ENCODE results near the gene SFTA2.

DNA sequence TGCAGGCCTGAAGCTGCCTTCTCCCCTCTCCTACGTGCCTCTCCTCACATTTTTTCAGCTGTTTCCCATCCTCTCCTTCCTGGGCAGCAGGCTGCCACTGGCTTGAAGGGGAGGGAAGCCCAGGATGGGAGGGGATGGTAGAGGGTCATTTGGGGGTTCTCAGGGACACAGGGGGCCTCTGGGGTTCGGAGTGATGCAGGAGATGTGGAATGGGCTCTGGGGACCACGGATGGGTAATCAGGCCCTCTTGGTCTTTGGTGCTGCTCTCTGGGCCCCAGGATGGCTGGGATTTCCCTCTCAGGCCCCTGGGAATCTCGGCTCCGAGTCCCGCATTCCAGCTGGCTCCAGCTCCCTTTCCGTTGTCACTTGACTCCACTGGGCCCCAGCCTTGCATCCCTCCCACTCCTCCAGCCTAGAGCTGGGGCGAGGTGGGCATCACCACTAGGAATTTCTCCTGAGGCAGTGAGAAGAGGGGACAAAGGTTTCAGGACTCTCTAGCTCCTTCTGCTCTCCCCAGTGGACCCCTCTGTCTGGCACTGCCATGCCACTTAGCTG lies 49.7 kb downstream of the SFTA2 start:
- TF ChIP-seq, protein P1, sequence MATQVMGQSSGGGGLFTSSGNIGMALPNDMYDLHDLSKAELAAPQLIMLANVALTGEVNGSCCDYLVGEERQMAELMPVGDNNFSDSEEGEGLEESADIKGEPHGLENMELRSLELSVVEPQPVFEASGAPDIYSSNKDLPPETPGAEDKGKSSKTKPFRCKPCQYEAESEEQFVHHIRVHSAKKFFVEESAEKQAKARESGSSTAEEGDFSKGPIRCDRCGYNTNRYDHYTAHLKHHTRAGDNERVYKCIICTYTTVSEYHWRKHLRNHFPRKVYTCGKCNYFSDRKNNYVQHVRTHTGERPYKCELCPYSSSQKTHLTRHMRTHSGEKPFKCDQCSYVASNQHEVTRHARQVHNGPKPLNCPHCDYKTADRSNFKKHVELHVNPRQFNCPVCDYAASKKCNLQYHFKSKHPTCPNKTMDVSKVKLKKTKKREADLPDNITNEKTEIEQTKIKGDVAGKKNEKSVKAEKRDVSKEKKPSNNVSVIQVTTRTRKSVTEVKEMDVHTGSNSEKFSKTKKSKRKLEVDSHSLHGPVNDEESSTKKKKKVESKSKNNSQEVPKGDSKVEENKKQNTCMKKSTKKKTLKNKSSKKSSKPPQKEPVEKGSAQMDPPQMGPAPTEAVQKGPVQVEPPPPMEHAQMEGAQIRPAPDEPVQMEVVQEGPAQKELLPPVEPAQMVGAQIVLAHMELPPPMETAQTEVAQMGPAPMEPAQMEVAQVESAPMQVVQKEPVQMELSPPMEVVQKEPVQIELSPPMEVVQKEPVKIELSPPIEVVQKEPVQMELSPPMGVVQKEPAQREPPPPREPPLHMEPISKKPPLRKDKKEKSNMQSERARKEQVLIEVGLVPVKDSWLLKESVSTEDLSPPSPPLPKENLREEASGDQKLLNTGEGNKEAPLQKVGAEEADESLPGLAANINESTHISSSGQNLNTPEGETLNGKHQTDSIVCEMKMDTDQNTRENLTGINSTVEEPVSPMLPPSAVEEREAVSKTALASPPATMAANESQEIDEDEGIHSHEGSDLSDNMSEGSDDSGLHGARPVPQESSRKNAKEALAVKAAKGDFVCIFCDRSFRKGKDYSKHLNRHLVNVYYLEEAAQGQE (IDR thresholded peaks at IDR 0.05; ENCODE audit: low read depth, low read length) = no peak
- TF ChIP-seq, protein P2, sequence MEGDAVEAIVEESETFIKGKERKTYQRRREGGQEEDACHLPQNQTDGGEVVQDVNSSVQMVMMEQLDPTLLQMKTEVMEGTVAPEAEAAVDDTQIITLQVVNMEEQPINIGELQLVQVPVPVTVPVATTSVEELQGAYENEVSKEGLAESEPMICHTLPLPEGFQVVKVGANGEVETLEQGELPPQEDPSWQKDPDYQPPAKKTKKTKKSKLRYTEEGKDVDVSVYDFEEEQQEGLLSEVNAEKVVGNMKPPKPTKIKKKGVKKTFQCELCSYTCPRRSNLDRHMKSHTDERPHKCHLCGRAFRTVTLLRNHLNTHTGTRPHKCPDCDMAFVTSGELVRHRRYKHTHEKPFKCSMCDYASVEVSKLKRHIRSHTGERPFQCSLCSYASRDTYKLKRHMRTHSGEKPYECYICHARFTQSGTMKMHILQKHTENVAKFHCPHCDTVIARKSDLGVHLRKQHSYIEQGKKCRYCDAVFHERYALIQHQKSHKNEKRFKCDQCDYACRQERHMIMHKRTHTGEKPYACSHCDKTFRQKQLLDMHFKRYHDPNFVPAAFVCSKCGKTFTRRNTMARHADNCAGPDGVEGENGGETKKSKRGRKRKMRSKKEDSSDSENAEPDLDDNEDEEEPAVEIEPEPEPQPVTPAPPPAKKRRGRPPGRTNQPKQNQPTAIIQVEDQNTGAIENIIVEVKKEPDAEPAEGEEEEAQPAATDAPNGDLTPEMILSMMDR (IDR thresholded peaks at IDR 0.05) = no peak
- TF ChIP-seq TAF1 (IDR thresholded peaks at IDR 0.05; ENCODE audit: borderline replicate concordance, low read depth, low read length) = no peak
- TF ChIP-seq JUND (IDR thresholded peaks at IDR 0.05) = no peak
